C1 segment of cervical spinal cord (tissue), 14 donors: Measurements from ENCODE around the gene GSPT1.
"Not testable (repeated sequence)": the region's sequence is repeated elsewhere in the genome, so short reads cannot be mapped to it uniquely, and the experiment has no call there.

Experiments used
- DNase-seq, 14 donors: peaks; one replicate each; lab custom pipeline; 2025; lab: John Stamatoyannopoulos, UW

Gene GSPT1

DNA sequence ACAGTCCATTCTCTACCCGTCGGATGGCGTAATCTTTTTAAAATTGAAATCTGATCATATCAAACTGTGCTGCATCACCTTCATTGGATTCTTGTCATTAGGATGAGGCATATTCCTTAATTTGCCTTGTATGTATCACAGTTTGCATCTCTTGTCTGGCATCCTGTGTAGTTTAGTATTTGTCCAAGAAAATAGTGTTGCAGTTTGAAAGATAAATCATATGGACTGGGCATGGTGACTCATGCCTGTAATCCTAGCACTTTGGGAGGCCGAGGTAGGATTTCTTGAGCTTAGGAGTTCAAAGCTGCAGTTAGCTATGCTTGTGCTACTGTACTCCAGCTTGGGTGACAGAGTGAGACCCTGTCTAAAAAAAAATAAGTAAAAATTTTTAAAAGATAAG, 58.6 kb downstream of the GSPT1 start:
- DNase-seq, result no peak

DNA sequence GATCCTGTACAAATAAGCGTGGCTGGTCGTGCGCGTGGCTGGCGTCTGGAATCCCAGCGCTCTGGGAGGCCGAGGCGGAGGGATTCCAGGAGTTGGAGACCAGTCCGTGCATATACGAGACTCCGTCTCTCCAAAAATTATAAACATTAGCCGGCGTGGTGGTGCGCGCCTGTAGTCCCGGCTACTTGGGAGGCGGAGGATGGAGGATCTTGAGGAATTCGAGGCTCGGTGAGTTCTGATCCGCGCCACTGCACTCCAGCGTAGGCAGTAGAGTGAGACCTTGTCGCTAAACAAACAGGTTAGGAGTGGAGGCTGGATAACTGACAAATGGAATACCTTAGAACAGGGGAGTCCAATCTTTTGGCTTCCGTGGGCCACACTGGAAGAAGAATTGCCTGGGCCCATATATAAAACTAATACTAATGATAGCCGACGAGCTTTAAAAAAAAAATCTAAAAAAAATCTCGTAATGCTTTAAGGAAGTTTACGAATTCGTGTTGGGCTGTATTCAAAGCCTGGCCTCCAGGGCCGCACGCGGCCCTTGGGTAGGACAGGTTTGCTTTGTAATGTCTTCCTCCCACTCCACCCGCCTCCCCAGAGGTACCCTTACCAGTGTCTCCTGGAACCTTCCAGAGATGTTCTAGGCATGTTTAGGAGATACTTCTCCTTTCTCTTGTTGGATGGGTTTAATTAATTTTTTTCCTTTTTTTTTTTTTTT, 63.5 kb downstream of the GSPT1 start:
- no peak for DNase-seq

DNA sequence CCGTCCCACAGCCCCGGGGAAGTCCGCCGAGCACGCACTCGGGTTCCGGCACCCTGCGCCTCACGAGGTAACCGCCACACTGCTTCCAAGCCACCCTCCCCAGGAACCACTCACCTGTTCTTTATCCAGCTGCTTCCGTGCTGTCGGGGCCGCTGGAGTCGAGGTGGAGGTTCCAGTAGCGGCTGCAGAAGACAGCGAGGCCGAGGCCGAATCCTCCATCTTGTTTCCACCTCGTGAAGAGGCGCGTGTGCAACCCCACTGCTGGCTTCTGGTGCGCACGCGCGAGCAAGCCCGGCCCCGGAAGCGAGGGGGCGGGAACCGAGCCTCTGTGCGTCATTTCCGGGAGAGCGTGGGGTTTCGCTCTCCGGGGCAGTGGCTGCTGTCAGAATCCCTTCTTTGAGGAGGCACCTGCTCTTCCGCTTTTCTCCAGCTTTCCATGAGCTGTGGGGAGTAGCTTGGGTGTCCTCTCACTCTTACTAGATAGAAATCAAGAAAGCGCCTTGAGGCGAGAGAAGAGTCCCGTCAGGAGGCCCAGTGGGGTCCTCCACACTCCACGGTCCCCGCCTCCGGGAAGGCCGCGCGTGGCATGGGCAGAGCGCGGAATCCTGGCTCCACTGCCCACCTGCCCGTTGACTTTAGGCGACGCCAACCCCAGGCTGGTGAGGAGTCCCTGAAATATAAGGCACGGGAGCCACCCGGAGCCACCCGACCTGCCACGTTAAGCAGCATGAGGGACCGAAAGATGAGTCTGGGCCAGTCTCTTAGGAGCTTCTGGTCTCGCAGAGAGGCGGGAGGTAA, 64.3 kb downstream of the GSPT1 start, which contains the start of gene RSL1D1:
Gene RSL1D1, minus strand, starts transcription at position 249 of the 798 bp plus-strand sequence. Its CDS starts 30 bp downstream, at position 219.
- DNase-seq, result peak; percentile 60 to 95 (median 90)

DNA sequence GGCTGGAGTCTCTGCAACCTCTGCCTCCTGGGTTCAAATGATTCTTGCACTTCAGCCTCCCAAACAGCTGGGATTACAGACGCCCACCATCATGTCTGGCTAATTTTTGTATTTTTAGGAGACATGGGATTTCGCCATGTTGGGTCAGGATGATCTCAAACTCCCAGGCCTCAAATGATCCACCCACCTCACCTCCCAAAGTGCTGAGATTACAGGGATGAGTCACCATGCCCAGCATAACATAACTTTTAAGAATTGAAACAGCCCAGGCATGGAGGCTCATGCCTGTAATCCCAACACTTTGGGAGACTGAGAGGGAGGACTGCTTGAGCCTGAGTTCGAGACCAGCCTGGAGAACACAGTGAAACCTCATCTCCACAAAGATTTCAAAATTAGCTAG, 66.9 kb downstream of the GSPT1 start:
- DNase-seq, result no peak

DNA sequence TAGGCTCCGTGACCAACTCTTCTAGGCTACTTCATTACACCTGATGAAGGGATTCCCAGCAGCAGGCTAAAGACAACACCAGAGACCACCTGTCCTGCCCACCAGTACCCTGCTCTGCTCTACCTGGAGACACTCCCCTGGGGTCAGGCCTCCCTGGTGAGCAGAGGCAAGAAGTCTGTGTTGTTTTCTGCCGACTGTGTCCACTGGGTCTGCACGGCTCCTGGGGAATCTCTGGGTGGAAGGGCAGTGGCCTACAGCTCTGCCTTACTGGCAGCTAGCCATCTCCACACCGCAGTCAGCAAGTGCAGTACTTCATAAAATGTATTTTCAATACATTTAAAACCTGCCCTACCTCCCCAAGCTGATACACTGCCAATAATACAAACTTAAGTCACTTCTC, 71.3 kb downstream of the GSPT1 start:
- DNase-seq, result no peak

DNA sequence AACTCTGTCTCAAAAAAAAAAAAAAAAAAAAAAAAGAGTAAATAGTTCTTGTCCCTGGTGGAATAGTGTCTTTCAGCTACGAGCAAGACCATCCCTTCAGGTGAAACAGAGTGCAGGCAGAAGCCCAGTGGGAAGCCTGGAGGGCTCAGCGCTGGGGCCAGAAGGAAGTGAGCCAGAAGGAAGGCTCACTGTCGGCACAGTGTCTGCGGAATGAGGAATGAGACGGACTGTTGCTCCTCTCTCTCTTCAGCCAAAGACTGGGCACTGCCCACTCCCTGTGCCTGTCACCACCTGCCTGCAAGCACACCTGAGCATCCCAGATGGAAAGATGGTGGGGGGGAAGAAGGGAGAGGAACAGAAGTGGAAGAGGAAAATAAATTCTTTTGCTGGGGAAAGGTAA, 71.9 kb downstream of the GSPT1 start:
- DNase-seq, result peak in 1 of 14 donors; percentile 54

DNA sequence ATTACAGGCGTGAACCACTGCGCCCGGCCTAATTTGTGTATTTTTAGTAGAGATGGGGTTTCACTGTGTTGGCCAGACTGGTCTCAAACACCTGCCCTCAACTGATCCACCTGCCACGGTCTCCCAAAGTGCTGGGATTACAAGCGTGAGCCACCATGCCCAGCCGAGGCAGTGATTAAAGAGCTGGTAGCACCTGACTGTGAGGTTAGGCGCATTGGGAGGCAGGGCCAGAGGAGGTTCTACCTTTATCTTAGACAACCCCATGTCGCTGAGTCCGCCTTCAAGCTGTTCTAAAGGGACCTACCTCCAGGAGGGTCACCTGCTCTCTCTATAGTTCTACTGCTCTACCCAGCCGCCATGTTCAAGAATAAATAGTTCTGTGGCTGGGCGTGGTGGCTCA, 72.5 kb downstream of the GSPT1 start:
- DNase-seq, result no peak

DNA sequence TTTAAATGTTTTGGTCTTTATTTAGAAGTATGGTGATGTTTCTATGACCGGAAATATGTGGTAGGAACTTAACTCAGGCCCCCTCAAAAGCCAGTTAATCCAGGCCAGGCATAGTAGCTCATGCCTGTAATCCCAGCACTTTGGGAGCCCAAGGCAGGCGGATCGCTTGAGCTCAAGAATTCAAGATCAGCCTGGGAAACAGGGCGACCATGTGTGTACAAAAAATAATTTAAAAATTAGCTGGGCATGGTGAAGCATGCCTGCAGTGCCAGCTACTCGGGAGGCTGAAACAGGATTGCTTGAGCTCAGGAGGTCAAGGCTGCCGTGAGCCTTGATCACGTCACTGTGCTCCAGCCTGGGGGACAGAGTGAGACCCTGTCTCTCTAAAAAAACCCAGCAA, 74.7 kb downstream of the GSPT1 start:
- DNase-seq, result no peak

DNA sequence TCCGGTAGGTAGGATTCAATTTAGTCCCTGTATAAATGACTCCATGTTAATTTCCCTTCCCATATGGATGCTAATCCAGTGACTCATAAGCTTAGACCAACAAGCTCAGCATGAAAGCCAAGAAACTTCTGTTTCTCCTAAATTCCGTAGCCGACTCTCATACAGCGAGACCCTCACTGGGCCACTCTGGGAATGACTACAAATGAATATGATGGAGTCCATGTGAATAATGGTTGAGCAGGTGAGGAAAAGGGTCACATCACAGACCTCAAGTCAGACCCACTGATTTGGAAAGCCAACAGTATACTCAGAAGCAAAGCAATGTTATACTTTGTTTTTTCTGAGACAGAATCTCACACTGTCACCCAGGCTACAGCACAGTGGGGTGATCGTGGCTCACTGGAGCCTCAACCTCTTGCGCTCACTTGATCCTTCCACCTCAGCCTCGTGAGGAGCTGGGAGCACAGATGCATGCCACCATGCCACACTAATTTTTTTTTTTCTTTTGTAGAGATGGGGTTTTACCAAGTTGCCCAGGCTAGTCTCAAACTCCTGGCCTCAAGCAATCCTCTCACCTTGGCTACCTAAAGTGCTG, 79.0 kb downstream of the GSPT1 start:
- no peak for DNase-seq

DNA sequence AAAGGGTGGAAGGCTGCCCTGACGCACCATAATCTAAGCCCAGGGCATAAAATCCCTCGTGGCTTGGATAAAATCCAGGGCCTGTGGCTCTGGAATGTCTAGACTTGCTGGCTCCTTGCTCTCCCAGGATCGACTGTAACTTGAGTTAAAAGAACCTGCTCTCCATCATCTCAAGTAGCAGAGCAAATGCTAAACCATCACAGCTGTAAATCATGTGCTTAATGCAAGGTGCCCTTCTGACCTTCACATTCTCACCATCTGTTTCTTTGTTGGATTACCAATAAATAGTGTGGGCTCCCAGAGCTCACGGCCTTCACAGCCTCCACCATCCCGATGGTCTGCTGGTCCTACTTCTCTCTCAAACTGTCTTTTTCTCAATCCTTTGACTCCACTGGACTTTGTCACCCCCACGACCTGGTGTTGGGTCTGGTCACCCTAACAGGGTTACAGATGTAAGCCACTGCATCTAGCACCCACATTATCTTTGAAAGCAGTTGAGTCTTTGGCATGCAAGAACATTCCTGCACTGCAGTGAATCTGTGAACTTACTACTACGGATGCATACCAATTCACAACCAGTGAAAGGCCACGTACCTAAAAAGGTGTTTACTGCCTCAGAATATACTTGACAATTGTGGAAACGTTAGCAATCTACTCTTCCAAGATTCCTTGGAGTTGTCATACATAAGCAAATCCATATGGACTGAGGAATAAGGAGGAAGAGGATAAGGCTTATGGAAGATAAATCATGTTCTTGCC, 79.7 kb downstream of the GSPT1 start:
- DNase-seq, result no peak

DNA sequence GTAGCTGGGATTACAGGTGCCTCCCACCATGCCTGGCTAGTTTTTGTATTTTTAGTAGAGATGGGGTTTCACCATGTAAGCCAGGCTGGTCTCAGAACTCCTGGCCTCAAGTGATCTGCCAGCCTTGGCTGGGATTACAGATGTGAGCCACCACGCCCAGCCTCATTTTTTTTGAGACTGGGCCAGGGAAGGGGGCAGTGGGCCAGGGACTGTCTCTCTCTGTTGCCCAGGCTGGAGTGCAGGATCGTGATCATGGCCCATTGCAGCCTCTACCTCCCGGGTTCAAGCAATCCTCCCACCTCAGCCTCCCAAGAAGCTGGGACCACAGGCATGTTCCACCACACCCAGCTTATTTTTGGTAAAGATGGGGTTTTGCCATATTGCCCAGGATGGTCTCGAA, 80.4 kb downstream of the GSPT1 start:
- DNase-seq, result no peak

DNA sequence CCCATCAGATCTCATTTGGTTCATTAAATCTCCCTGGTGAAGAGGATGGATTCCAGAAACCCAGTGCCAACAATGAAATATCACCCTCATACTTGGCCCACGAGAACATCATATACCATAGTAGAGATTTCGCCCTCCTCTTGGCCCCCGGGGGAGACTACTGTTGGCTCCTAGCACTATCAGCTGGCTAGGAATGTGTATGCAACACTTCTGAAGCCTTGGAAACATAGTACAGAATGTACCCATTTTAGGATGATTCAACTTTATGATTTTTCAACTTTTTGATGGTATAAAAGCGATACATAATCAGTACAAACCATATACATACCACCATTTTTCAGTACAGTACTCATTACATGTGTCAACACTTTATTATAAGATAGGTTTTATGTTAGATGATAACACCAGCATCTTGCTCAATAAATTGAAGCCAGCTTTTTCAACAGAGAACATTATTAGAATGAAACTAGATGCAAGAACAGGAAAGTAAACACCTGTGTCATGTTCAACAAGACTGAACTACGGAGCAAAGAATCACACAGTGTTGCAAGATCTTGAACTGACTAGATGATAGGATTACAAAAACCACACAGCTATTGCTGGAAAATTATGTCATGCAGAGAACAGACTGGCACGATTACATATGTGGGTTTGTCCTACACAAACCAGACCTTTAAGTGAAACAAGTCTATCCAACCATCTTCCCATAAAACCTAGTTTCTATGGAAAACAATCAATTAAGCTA, 81.6 kb downstream of the GSPT1 start:
- DNase-seq, result no peak

DNA sequence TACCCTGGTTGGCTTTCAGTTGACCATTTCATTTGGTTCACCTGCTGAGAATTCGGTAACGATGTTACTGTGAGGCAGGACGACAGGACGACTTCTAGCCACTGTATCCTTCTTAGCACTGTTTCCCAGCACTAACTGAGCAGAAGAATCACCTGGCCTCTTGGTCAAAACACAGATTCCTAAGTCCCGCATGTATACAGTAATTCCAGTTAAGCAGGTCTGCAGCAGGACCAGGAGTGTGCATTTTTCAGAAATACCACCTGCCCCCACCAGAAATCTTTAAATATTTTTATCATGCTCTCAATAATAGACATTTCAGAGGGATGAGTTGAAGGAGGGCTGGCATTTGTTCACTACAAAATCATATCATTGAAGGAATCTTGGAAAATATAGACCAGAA, 87.1 kb downstream of the GSPT1 start:
- DNase-seq, result no peak

DNA sequence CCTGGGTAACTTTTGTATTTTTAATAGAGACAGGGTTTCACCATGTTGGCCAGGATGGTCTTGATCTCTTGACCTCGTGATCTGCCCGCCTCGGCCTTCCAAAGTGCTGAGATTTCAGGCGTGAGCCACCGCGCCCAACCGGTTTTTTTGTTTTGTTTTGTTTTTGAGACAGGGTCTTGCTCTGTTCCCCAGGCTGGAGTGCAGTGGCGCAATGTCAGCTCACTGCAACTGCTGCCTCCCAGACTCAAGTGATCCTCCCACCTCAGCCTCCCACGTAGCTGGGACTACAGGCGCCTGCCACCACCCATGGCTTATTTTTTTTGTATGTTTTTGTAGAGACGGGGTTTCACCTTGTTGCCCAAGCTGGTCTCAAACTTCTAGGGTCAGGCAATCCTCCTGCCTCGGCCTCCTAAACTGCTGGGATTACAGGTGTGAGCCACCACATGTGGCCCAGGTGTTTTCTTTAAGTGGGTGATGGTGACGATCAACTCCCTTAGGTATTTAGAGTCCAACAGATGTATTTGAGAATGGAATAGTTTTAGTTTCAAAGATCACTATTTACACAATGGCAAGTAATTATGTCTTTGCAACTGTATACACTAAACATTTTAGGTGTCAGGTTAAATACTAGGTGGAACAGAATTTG, 90.1 kb downstream of the GSPT1 start:
- DNase-seq, result not testable (repeated sequence)

DNA sequence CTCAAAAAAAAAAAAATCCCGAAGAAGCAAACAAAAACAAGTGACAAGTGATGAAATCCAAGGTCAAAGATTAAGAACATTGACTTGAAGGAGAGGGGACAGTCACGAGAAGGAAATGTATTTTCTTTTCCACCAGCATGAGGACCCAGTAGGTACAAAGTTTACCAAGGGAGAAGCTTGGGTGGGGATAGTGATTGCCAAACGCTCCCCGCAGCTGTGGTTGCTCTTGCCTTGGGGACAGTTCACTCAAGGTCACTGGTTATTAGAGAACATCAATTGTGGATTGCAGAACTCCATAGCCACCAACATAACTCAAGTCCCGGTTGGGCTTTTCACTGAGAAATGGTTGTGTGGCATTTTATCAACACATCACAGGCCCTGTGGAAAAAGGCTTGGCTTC, 91.4 kb downstream of the GSPT1 start:
- no peak for DNase-seq

DNA sequence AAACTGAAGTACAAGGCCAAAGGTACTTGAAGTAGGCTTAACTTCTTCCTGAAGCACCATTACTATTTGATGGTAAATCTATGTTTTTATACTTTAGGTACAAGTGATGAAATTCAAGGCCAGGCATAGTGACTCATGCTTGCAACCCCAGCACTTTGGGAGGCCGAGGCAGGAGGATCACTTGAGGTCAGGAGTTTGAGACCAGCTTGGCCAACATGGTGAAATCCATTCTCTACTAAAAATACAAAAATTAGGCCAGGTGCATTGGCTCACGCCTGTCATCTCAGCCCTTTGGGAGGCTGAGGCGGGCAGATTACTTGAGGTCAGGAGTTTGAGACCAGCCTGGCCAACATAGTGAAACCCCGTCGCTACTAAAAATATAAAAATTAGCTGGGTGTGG, 92.1 kb downstream of the GSPT1 start:
- DNase-seq, result not testable (repeated sequence)

DNA sequence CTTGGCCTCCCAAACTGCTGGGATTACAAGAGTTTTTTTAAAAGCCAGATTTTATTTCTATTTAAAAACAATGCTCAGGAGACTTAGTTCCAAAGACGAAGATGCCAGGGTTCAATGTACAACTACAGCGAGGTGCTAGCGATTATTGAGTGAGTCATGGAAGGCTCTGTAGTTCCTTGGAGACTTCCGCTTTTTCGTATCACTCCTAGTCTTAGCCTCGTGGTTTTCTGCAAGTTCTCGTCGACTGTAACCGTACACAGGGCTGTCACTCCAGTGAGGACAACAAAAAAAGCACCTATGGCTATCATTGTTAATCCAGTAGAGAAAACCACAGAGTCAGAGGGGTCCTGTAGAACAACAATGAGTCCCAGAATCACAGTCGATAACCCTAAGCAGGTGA, 96.0 kb downstream of the GSPT1 start:
- DNase-seq, result no peak

DNA sequence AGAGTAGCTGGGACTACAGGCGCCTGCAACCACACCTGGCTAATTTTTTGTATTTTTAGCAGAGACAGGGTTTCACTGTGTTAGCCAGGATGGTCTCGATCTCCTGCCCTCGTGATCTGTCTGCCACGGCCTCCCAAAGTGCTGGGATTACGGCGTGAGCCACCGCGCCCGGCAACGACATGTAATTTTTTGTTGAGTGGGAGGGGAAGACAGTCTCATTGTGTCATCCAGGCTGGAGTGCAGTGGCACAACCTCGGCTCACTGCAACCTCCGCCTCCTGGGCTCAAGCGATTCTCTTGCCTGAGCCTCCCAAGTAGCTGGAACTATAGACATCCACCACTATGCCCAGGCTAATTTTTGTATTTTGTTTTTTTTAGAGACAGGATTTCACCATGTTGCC, 96.8 kb downstream of the GSPT1 start:
- not testable (repeated sequence) for DNase-seq
